GM12878 (cell line): ENCODE data around the gene ABHD3. TPM values are rescaled to one million over a fixed set of nuclear protein-coding genes. Genes with fewer than 3 reads are reported as not detected.

ENCODE experiments used
- ATAC-seq: fragments of 200-7000 bp; cut with Tn5 transposase; 3 replicates; pipeline ENCODE4 v1.9.1; 2020; ENCODE audit warnings: mild to moderate bottlenecking, moderate library complexity
- BruUV-seq: library from RNA; stranded (reverse); fragments of 400-500 nt; replicated peaks from 2 replicates; lab custom pipeline; 2021; lab: Mats Ljungman, UMichigan
- CTCF ChIA-PET: fragments of 300-600 bp; sonication (Branson Sonifier 250); formaldehyde crosslinking; extraction: SDS; loops from one replicate; lab custom pipeline; 2021; ENCODE audit warnings: inconsistent platforms; lab: Yijun Ruan, JAX
- POLR2A ChIA-PET: fragments of 350-600 bp; formaldehyde crosslinking; extraction: SDS; loops from one replicate; lab custom pipeline; 2021; ENCODE audit warnings: inconsistent platforms; lab: Charles Lee
- RAD21 ChIA-PET: fragments of 300-600 bp; sonication (Branson Sonifier 250); formaldehyde crosslinking; loops from one replicate; lab custom pipeline; 2023; ENCODE audit warnings: antibody characterized with exemption; ENCODE audit not compliant: unreplicated experiment; lab: Charles Lee
- SMC1A ChIA-PET: fragments of 300-600 bp; sonication (Branson Sonifier 250); formaldehyde crosslinking; loops from one replicate; lab custom pipeline; 2023; ENCODE audit not compliant: unreplicated experiment, uncharacterized antibody; lab: Charles Lee
- DNase-seq: peaks from one replicate; pipeline ENCODE4 v3.0.0-alpha.2; 2011; ENCODE audit warnings: low read depth, low spot score
- FAIRE-seq: peaks from 3 replicates; lab custom pipeline; 2011; peaks lifted over from hg19 to GRCh38; lab: Jason Lieb, UNC
- H2AFZ ChIP-seq: 2 replicates; pipeline ENCODE4 v1.6.0; 2011; ENCODE audit warnings: low read depth, low read length, control low read depth; ENCODE audit not compliant: control insufficient read depth
- H3K27ac ChIP-seq: 2 replicates; pipeline ENCODE4 v1.5.1; 2011; ENCODE audit warnings: control low read depth; ENCODE audit not compliant: control insufficient read depth, insufficient read depth
- H3K27me3 ChIP-seq, 2 experiments: replicated peaks in 1 of 2; 2 replicates each; pipeline versions ENCODE4 v1.6.0 to v1.6.1; 2011; ENCODE audit warnings: low read length in 1 of 2; ENCODE audit not compliant: control insufficient read depth in 2 of 2, insufficient read depth in 2 of 2
- H3K36me3 ChIP-seq, 2 experiments: 2 replicates each; pipeline ENCODE4 v1.5.1; 2011; ENCODE audit warnings: low read length in 1 of 2; ENCODE audit not compliant: control insufficient read depth in 2 of 2, insufficient read depth in 2 of 2
- H3K4me1 ChIP-seq: 2 replicates; pipeline ENCODE4 v1.6.1; 2011; ENCODE audit warnings: mild to moderate bottlenecking, low read length, moderate library complexity, mixed read lengths; ENCODE audit not compliant: control insufficient read depth, insufficient read depth
- H3K4me2 ChIP-seq: 2 replicates; pipeline ENCODE4 v1.6.0; 2011; ENCODE audit warnings: control low read depth; ENCODE audit not compliant: control insufficient read depth, insufficient read depth
- H3K4me3 ChIP-seq: fragments of 200-600 bp; sonication (generic); 2 replicates; pipeline ENCODE4 v1.5.1; 2016
- H3K79me2 ChIP-seq: 2 replicates; pipeline ENCODE4 v1.6.0; 2011; ENCODE audit warnings: low read length; ENCODE audit not compliant: control insufficient read depth, insufficient read depth
- H3K9ac ChIP-seq: 2 replicates; pipeline ENCODE4 v1.8.0; 2011; ENCODE audit warnings: low read length, control low read depth, mixed read lengths; ENCODE audit not compliant: control insufficient read depth, insufficient read depth
- H3K9me3 ChIP-seq: replicated peaks from 3 replicates; pipeline ENCODE4 v1.5.1; 2011; ENCODE audit warnings: mild to moderate bottlenecking, low read length; ENCODE audit not compliant: control insufficient read depth, insufficient read depth
- H4K20me1 ChIP-seq: 2 replicates; pipeline ENCODE4 v1.6.0; 2011; ENCODE audit not compliant: control insufficient read depth, insufficient read depth
- BACH1 ChIP-seq: fragments of 450-650 bp; IDR thresholded peaks from 2 replicates; pipeline ENCODE4 v1.6.1; 2017; ENCODE audit warnings: mild to moderate bottlenecking, borderline replicate concordance
- CREB1 ChIP-seq: IDR thresholded peaks from 2 replicates; pipeline ENCODE4 v1.6.1; 2012; ENCODE audit warnings: low read depth, mild to moderate bottlenecking, inconsistent platforms
- JUNB ChIP-seq: IDR thresholded peaks from 2 replicates; pipeline ENCODE4 v1.6.1; 2016; ENCODE audit warnings: antibody characterized with exemption, mild to moderate bottlenecking
- KAT2A ChIP-seq: conservative IDR thresholded peaks from 2 replicates; pipeline ENCODE4 v1.6.1; 2011; ENCODE audit warnings: low read depth, low read length; ENCODE audit not compliant: control insufficient read depth
- MXI1 ChIP-seq: fragments of 150-350 bp; IDR thresholded peaks from 2 replicates; pipeline ENCODE4 v1.6.1; 2011; ENCODE audit warnings: low read depth, mild to moderate bottlenecking, inconsistent platforms, low read length, improper control_type of control experiment
- NBN ChIP-seq: fragments of 450-650 bp; IDR thresholded peaks from 2 replicates; pipeline ENCODE4 v1.6.1; 2016
- NFYA ChIP-seq: IDR thresholded peaks from 2 replicates; pipeline ENCODE4 v1.6.1; 2011; ENCODE audit warnings: low read depth, mild to moderate bottlenecking, low read length, improper control_type of control experiment, borderline replicate concordance
- NR2C1 ChIP-seq: fragments of 450-650 bp; IDR thresholded peaks from 2 replicates; pipeline ENCODE4 v1.6.1; 2017; ENCODE audit warnings: antibody characterized with exemption, mild to moderate bottlenecking, moderate library complexity
- RUNX3 ChIP-seq: IDR thresholded peaks from 2 replicates; pipeline ENCODE4 v1.6.1; 2012; ENCODE audit warnings: low read length, inconsistent platforms
- SMARCA5 ChIP-seq: fragments of 450-650 bp; IDR thresholded peaks from 2 replicates; pipeline ENCODE4 v1.6.1; 2017; ENCODE audit warnings: mild to moderate bottlenecking
- SREBF2 ChIP-seq: IDR thresholded peaks from 2 replicates; pipeline ENCODE4 v1.6.1; 2012; ENCODE audit warnings: mild to moderate bottlenecking, low read length
- STAT1 ChIP-seq: fragments of 450-650 bp; conservative IDR thresholded peaks from 2 replicates; pipeline ENCODE4 v1.6.1; 2014; ENCODE audit warnings: antibody characterized with exemption, mild to moderate bottlenecking
- ZNF274 ChIP-seq: IDR thresholded peaks from one replicate; pipeline ENCODE4 v1.8.0; 2011; ENCODE audit not compliant: insufficient read length, insufficient read depth
- ZSCAN29 ChIP-seq: fragments of 450-650 bp; IDR thresholded peaks from 2 replicates; pipeline ENCODE4 v1.6.1; 2017; ENCODE audit warnings: mild to moderate bottlenecking, moderate library complexity
- WGBS: methylation state at CpG from one replicate; pipeline ENCODE4 v1.1.6; 2016; ENCODE audit warnings: low lambda C conversion rate; ENCODE audit not compliant: insufficient replicate concordance, insufficient coverage; ENCODE audit errors: missing lambda C conversion rate; 5-methylcytosine and 5-hydroxymethylcytosine counted together
- in situ Hi-C: fragments of 300-500 bp; cut with MboI; formaldehyde crosslinking; loops from 9 replicates; pipeline ENCODE4 v1.14.3; 2018; ENCODE audit warnings: mixed read lengths
- intact Hi-C: fragments of 100-400 bp; cut with micrococcal nuclease; formaldehyde crosslinking; loops from one replicate; pipeline ENCODE4 v1.14.2; 2022; ENCODE audit not compliant: unreplicated experiment
- polyA plus RNA-seq, 11 experiments: library from polyadenylated mRNA; depleted of rRNA in 4 of 11; unstranded in 6 of 11; stranded (reverse) in 5 of 11; fragments of >200 nt; fragmentation: Nextera tagmentation in 4 of 11; fragmentation: Illumina TruSeq in 1 of 11; extraction: Ambion mirVana in 4 of 11; extraction: Trizol in 1 of 11; gene quantifications; 1 replicate in 1 of 11; 2 replicates in 10 of 11; pipeline versions ENCODE4 v1.2.1 to v1.2.3, GENCODE V29; 2011 to 2016; ENCODE audit warnings: inconsistent platforms in 2 of 11, missing spikeins in 2 of 11, low read depth in 1 of 11
- total RNA-seq, 4 experiments: library from RNA; depleted of rRNA in 3 of 4; stranded (reverse); fragments of >200 nt in 3 of 4; fragmentation: Illumina TruSeq in 1 of 4; extraction: Trizol in 1 of 4; gene quantifications; 2 replicates each; pipeline versions ENCODE4 v1.2.1 to v1.2.3, GENCODE V29; 2013 to 2021
- TF ChIP-seq, protein P1 (sequence below): fragments of 450-650 bp; IDR thresholded peaks from 2 replicates; pipeline ENCODE4 v1.6.1; 2017; ENCODE audit warnings: mild to moderate bottlenecking, moderate library complexity
- TF ChIP-seq, protein P2 (sequence below): IDR thresholded peaks from 2 replicates; pipeline ENCODE4 v1.6.1; 2011; ENCODE audit warnings: low read depth, low read length, improper control_type of control experiment, borderline replicate concordance
- TF ChIP-seq, protein P3 (sequence below): fragments of 450-650 bp; formaldehyde crosslinking; IDR thresholded peaks from 2 replicates; pipeline ENCODE4 v1.4.0; 2020; ENCODE audit warnings: mild to moderate bottlenecking, moderate library complexity

Gene ABHD3
- total and polyA plus RNA-seq, 10 of the 15 experiments (the other 5 are each of a cell fraction or from before 2014, with no cell fraction given): 4.9 to 49.8 (median 18.3) TPM

DNA sequence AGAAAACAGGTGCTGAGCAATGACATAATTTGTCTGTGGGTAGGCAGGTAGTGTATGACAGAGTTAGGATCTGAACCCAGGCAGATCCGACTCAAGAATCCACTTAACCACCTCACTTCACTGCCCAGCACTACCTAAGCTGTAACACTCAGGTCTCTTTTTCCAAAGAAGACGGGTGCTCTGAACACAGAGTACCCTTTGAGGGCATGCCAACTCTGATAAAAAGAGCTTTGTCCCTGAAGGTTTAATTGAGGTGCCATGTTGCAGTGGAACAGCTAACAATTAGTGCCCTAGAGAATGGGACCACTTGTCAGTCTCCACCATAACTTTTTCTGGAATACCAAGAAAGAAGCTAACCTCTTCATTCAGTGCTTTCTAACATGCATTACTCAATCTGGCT lies 11.3 kb downstream of the ABHD3 start (continued):
- TF ChIP-seq, protein P1, sequence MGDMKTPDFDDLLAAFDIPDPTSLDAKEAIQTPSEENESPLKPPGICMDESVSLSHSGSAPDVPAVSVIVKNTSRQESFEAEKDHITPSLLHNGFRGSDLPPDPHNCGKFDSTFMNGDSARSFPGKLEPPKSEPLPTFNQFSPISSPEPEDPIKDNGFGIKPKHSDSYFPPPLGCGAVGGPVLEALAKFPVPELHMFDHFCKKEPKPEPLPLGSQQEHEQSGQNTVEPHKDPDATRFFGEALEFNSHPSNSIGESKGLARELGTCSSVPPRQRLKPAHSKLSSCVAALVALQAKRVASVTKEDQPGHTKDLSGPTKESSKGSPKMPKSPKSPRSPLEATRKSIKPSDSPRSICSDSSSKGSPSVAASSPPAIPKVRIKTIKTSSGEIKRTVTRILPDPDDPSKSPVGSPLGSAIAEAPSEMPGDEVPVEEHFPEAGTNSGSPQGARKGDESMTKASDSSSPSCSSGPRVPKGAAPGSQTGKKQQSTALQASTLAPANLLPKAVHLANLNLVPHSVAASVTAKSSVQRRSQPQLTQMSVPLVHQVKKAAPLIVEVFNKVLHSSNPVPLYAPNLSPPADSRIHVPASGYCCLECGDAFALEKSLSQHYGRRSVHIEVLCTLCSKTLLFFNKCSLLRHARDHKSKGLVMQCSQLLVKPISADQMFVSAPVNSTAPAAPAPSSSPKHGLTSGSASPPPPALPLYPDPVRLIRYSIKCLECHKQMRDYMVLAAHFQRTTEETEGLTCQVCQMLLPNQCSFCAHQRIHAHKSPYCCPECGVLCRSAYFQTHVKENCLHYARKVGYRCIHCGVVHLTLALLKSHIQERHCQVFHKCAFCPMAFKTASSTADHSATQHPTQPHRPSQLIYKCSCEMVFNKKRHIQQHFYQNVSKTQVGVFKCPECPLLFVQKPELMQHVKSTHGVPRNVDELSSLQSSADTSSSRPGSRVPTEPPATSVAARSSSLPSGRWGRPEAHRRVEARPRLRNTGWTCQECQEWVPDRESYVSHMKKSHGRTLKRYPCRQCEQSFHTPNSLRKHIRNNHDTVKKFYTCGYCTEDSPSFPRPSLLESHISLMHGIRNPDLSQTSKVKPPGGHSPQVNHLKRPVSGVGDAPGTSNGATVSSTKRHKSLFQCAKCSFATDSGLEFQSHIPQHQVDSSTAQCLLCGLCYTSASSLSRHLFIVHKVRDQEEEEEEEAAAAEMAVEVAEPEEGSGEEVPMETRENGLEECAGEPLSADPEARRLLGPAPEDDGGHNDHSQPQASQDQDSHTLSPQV: no peak
- TF ChIP-seq, protein P2, sequence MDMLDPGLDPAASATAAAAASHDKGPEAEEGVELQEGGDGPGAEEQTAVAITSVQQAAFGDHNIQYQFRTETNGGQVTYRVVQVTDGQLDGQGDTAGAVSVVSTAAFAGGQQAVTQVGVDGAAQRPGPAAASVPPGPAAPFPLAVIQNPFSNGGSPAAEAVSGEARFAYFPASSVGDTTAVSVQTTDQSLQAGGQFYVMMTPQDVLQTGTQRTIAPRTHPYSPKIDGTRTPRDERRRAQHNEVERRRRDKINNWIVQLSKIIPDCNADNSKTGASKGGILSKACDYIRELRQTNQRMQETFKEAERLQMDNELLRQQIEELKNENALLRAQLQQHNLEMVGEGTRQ: no peak
- no peak for TF ChIP-seq CREB1

DNA sequence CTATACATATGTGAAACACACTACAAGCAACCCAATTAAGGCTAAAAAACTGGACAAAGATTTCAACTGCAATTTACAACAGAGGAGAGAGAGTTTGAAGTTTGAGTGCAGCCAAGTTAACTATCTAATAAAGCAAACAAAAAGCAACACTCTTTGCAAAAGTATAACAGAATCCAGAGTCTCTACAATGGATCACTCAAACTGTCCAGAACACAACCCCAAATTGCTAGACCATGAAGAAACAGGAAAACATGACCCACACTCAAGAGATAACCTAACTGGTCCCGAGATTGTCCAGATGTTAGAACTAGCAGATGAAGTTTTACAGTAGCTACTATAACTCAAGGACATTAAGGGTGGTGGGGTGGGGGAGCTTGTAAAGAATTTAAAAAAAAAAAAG lies 14.8 kb downstream of the ABHD3 start:
- H2AFZ ChIP-seq: no peak overlapping the region
- no peak for FAIRE-seq
- ATAC-seq: no peak
- no peak overlapping the region for H3K4me2 ChIP-seq
- RAD21 ChIA-PET: no interaction called here
- in situ Hi-C loops: loop anchor here (25.0 kb wide), 1 partner anchor 577 kb away; the partner anchor contains the start of gene ROCK1
- POLR2A ChIA-PET: interaction anchor here (1.2 kb wide), 1 partner anchor 60 kb away, joined by 3 read pairs; no protein-coding TSS in a partner anchor
- H3K9ac ChIP-seq: no peak overlapping the region
- no peak for DNase-seq
- H3K27me3 ChIP-seq: no peaks in the 10 kb centered on the region
- BruUV-seq: no TSS peak
- H3K36me3 ChIP-seq: peaks cover 1 to 10% of the 10 kb centered on the region in 2 experiments
- H3K27ac ChIP-seq: no peak overlapping the region
- peaks cover 18% of the 10 kb centered on the region for H3K4me1 ChIP-seq
- intact Hi-C loops: loop anchor here (5.0 to 10.0 kb wide), 2 partner anchors 87 to 165 kb away; partner anchors contain the start of gene ESCO1
- H3K79me2 ChIP-seq: no peaks in the 10 kb centered on the region
- SMC1A ChIA-PET: interaction anchor here (0.6 kb wide), 1 partner anchor 12 kb away, joined by 3 read pairs; no protein-coding TSS in a partner anchor
- CTCF ChIA-PET: no interaction called here
- H3K4me3 ChIP-seq: no peak overlapping the region
- H4K20me1 ChIP-seq: no peaks in the 10 kb centered on the region
- peaks cover 4% of the 10 kb centered on the region for H3K9me3 ChIP-seq
- WGBS: 46% methylated on average over 1 of the region's 1 CpG
- TF ChIP-seq NBN (no peak), RUNX3 (no peak), KAT2A (no peak), NFYA (no peak), ZSCAN29 (no peak), MXI1 (no peak), STAT1 (no peak), SMARCA5 (no peak), SREBF2 (no peak), BACH1 (no peak), JUNB (no peak), NR2C1 (no peak), ZNF274 (no peak)
- TF ChIP-seq, protein P3, sequence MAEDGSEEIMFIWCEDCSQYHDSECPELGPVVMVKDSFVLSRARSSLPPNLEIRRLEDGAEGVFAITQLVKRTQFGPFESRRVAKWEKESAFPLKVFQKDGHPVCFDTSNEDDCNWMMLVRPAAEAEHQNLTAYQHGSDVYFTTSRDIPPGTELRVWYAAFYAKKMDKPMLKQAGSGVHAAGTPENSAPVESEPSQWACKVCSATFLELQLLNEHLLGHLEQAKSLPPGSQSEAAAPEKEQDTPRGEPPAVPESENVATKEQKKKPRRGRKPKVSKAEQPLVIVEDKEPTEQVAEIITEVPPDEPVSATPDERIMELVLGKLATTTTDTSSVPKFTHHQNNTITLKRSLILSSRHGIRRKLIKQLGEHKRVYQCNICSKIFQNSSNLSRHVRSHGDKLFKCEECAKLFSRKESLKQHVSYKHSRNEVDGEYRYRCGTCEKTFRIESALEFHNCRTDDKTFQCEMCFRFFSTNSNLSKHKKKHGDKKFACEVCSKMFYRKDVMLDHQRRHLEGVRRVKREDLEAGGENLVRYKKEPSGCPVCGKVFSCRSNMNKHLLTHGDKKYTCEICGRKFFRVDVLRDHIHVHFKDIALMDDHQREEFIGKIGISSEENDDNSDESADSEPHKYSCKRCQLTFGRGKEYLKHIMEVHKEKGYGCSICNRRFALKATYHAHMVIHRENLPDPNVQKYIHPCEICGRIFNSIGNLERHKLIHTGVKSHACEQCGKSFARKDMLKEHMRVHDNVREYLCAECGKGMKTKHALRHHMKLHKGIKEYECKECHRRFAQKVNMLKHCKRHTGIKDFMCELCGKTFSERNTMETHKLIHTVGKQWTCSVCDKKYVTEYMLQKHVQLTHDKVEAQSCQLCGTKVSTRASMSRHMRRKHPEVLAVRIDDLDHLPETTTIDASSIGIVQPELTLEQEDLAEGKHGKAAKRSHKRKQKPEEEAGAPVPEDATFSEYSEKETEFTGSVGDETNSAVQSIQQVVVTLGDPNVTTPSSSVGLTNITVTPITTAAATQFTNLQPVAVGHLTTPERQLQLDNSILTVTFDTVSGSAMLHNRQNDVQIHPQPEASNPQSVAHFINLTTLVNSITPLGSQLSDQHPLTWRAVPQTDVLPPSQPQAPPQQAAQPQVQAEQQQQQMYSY: no peak
